Measurements from ENCODE around the gene FBLL1. TPM values are rescaled to one million over a fixed set of nuclear protein-coding genes. Genes with fewer than 3 reads are reported as not detected.
A peak's percentile ranks its signal among the peaks of the same experiment; 100 is the strongest.

The FBLL1 gene
- polyA plus RNA-seq, 1 experiment, result 0.11 TPM

GRCh38 chr5:168549554-168549953, 20.4 kb downstream of the FBLL1 start:
- H3K27ac ChIP-seq (ENCODE audit: low read depth, low read length), result no peak overlapping the region
- no peak overlapping the region for H3K4me3 ChIP-seq (ENCODE audit: low read depth, low read length)
- no peak for TF ChIP-seq CTCF (IDR thresholded peaks at IDR 0.05; ENCODE audit: low read depth, low read length)
- DNase-seq (ENCODE audit: low read depth, low spot score), result no peak
- POLR2A ChIA-PET, result no interaction called here
- no peaks in the 10 kb centered on the region for H3K27me3 ChIP-seq (ENCODE audit: control insufficient read depth, insufficient read depth, low read length)
- H3K9me3 ChIP-seq (ENCODE audit: control insufficient read depth, insufficient read depth, low read length), result no peaks in the 10 kb centered on the region
- CTCF ChIA-PET, result no interaction called here

- POLR2A ChIA-PET, result no interaction called here
- no peak for TF ChIP-seq CTCF (IDR thresholded peaks at IDR 0.05; ENCODE audit: low read depth, low read length)
- no peak overlapping the region for H3K27ac ChIP-seq (ENCODE audit: low read depth, low read length)
- CTCF ChIA-PET, result no interaction called here
- DNase-seq (ENCODE audit: low read depth, low spot score), result no peak
- no peaks in the 10 kb centered on the region for H3K27me3 ChIP-seq (ENCODE audit: control insufficient read depth, insufficient read depth, low read length)
- H3K9me3 ChIP-seq (ENCODE audit: control insufficient read depth, insufficient read depth, low read length), result no peaks in the 10 kb centered on the region
- H3K4me3 ChIP-seq (ENCODE audit: low read depth, low read length), result no peak overlapping the region
These were observed 21.6 kb downstream of the FBLL1 start for GRCh38 chr5:168550656-168551055.

GRCh38 chr5:168552146-168552545, 23.0 kb downstream of the FBLL1 start:
- H3K27me3 ChIP-seq (ENCODE audit: control insufficient read depth, insufficient read depth, low read length), result no peaks in the 10 kb centered on the region
- CTCF ChIA-PET, result no interaction called here
- DNase-seq (ENCODE audit: low read depth, low spot score), result peak; percentile 81
- no peak for TF ChIP-seq CTCF (IDR thresholded peaks at IDR 0.05; ENCODE audit: low read depth, low read length)
- no peak overlapping the region for H3K4me3 ChIP-seq (ENCODE audit: low read depth, low read length)
- no peaks in the 10 kb centered on the region for H3K9me3 ChIP-seq (ENCODE audit: control insufficient read depth, insufficient read depth, low read length)
- H3K27ac ChIP-seq (ENCODE audit: low read depth, low read length), result no peak overlapping the region
- POLR2A ChIA-PET, result no interaction called here

GRCh38 chr5:168553377-168554130, 24.4 kb downstream of the FBLL1 start:
- no peak for DNase-seq (ENCODE audit: low read depth, low spot score)
- Histone ChIP-seq H3K27me3 (ENCODE audit: control insufficient read depth, insufficient read depth, low read length) (no peaks in the 10 kb centered on the region), H3K27ac (ENCODE audit: low read depth, low read length) (no peak overlapping the region), H3K4me3 (ENCODE audit: low read depth, low read length) (no peak overlapping the region), H3K9me3 (ENCODE audit: control insufficient read depth, insufficient read depth, low read length) (no peaks in the 10 kb centered on the region)
- POLR2A ChIA-PET, result no interaction called here
- TF ChIP-seq CTCF (IDR thresholded peaks at IDR 0.05; ENCODE audit: low read depth, low read length), result no peak
- CTCF ChIA-PET, result interaction anchor here (0.5 kb wide), 1 partner anchor 36 kb away, joined by 7 read pairs; no protein-coding TSS in a partner anchor

GRCh38 chr5:168557389-168557788, 28.3 kb downstream of the FBLL1 start:
- Histone ChIP-seq H3K27me3 (ENCODE audit: control insufficient read depth, insufficient read depth, low read length) (no peaks in the 10 kb centered on the region), H3K27ac (ENCODE audit: low read depth, low read length) (no peak overlapping the region), H3K4me3 (ENCODE audit: low read depth, low read length) (no peak overlapping the region), H3K9me3 (ENCODE audit: control insufficient read depth, insufficient read depth, low read length) (no peaks in the 10 kb centered on the region)
- CTCF ChIA-PET, result interaction anchor here (0.5 to 0.6 kb wide), 2 partner anchors 72 to 991 kb away, joined by 3 read pairs; no protein-coding TSS in a partner anchor
- DNase-seq (ENCODE audit: low read depth, low spot score), result no peak
- POLR2A ChIA-PET, result no interaction called here
- no peak for TF ChIP-seq CTCF (IDR thresholded peaks at IDR 0.05; ENCODE audit: low read depth, low read length)

Data from AG04450 (cell line).